NOMO-1 treated with dmso at 0.1 percent for 144 hours (cell line): ENCODE measurements around the gene LZTS2.

Experiments used
- DNase-seq: peaks from one replicate; lab custom pipeline; 2025; ENCODE audit not compliant: unreplicated experiment; lab: John Stamatoyannopoulos, UW

LZTS2 gene

GRCh38 chr10:100978901-100979195 lies 20.8 kb upstream of the LZTS2 start:
- DNase-seq: no peak

GRCh38 chr10:100979791-100980272 lies 19.8 kb upstream of the LZTS2 start:
- DNase-seq: no peak

- DNase-seq: no peak
These were observed 19.3 kb upstream of the LZTS2 start for GRCh38 chr10:100980311-100980710.

GRCh38 chr10:100980711-100981110 lies 18.9 kb upstream of the LZTS2 start:
- DNase-seq: no peak

GRCh38 chr10:100981178-100981772 lies 18.3 kb upstream of the LZTS2 start:
- DNase-seq: no peak

GRCh38 chr10:100982916-100983830 lies 16.4 kb upstream of the LZTS2 start:
- DNase-seq: no peak

- no peak for DNase-seq
These were observed 15.5 kb upstream of the LZTS2 start for GRCh38 chr10:100983868-100984671.

- no peak for DNase-seq
These were observed 14.9 kb upstream of the LZTS2 start for GRCh38 chr10:100984672-100985177.

GRCh38 chr10:100985336-100985735 lies 14.3 kb upstream of the LZTS2 start:
- no peak for DNase-seq

GRCh38 chr10:100986623-100986951 lies 13.0 kb upstream of the LZTS2 start:
- no peak for DNase-seq

- peak; percentile 62 for DNase-seq
These were observed 12.5 kb upstream of the LZTS2 start, which contains the start of the genes MRPL43 and TWNK for GRCh38 chr10:100986952-100987684. TSS of gene MRPL43 (minus strand) at chr10:100987497. CDS start at chr10:100987443, 54 bp downstream. TSS of gene TWNK (plus strand) at chr10:100987543. CDS start at chr10:100988211, 668 bp downstream.

- DNase-seq: no peak
These were observed 11.9 kb upstream of the LZTS2 start for GRCh38 chr10:100987685-100988049.

- no peak for DNase-seq
These were observed 11.4 kb upstream of the LZTS2 start for GRCh38 chr10:100988166-100988565.

GRCh38 chr10:100989088-100989487 lies 10.5 kb upstream of the LZTS2 start:
- DNase-seq: no peak

GRCh38 chr10:100993986-100994708 lies 5.5 kb upstream of the LZTS2 start:
- no peak for DNase-seq

- no peak for DNase-seq
These were observed 4.4 kb upstream of the LZTS2 start for GRCh38 chr10:100995181-100995580.

- no peak for DNase-seq
These were observed 2.8 kb upstream of the LZTS2 start for GRCh38 chr10:100996678-100997359.

GRCh38 chr10:100997360-100998182 lies 2.0 kb upstream of the LZTS2 start:
- DNase-seq: peak; percentile 65
